Occipital lobe (tissue), 2 donors: ENCODE results near the gene MED12L. TPM values are rescaled to one million over a fixed set of nuclear protein-coding genes. Genes with fewer than 3 reads are reported as not detected.

ENCODE experiments used
- DNase-seq: peaks from one replicate; lab custom pipeline; 2025; lab: John Stamatoyannopoulos, UW
- total RNA-seq: library from RNA; depleted of rRNA; stranded (reverse); fragments of >200 nt; gene quantifications from one replicate; pipeline ENCODE4 v1.2.3, GENCODE V29; 2014

MED12L gene
- total RNA-seq, 1 donor from 2014 or later, result 6.1 TPM

DNA sequence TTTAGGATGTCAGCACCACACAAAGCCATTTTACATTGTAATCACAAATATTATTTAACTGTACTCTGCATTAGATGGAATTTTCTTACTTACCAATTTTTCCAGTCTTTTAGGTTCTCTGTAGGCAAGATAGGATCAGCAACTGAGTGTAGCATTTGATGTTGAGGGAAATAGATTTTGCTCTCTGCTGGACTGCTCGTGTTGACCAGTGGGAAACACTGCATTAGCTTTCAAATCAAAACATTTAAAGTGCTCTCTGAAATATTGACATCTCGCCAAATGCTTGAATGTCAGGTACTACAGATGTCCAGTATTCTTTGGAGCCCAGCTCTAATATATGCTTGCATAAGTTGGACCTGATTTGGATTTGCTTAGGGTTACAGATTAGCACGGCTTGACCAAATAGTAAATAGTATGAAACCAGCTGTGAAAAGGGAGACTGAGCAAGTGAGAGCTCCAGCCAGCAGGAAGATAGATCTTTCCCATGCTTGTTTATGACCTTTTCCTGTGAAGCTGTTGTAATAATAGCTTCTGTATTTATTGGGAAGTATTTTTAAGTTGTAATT lies 163.4 kb downstream of the MED12L start:
- DNase-seq, result no peak

DNA sequence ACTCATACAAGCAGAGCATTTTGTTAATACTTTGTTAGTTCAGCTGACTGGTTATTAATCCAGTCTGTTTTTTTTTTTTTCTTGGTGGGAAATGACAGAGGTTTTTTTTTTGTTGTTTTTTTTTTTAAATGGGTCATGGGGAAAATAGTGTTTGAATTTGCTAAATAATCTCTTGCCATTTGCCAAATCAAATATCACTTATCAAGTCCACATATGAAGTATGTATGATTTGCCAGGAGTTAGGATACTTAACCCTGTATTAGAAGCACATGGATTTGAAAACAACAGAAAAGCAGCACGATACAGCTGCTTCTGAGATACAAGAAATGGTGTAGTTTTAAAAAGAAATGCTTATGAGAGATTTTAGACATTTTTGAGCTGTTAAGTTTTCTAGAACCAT lies 171.3 kb downstream of the MED12L start:
- DNase-seq, result no peak

GRCh38 chr3:151259664-151260063 lies 174.2 kb downstream of the MED12L start:
- DNase-seq, result no peak

DNA sequence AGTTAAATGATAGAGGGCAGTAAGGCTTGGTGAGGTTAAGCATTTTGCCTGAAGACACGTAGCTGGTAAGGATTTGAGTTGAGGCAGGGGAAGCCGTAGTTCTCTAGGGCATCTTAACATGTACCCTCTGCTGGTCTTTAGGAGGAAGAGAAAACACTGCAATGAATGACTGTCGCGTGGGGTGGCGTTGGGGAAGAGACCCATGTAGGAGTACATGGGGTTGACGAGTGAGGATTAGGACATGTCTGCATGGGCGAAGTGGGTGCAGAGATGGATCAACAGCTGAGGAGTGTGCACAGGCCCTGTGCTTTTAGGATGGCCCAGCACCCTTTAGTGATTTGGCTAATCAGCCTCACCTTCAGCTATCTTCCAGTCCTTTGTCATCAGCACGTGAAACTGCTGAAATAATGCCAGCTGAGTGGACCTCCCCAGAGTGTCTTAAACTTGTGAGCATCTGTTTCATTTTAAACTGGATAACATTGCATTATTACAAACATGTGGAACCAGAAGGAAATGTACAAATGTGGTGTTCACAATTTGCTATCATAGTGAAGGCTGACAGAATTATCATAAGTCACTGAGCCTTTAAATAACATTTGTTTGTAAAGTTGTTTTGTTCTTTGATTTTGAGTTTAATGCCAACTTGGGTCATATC lies 177.5 kb downstream of the MED12L start:
- no peak for DNase-seq

- DNase-seq, result no peak
Measured at GRCh38 chr3:151264605-151265004, 179.1 kb downstream of the MED12L start.

DNA sequence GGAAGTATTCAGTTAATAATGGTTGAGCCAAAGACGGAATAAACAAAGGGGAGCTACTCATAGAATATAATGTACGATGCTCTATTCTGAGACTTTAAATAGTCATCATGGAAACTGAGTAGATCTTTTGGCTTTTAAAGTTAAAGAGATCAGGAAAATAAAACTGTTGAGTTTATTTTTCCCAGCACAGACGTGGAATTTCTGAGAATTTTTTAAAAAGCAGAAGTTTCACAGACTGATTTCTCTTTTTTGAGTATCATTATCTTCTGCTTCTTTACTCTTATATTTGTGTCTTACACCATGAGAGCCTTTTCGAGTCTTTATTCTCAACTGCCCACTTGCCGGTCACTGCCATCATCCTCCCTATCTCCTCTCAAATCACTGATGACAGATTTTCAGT lies 179.7 kb downstream of the MED12L start:
- no peak for DNase-seq

DNA sequence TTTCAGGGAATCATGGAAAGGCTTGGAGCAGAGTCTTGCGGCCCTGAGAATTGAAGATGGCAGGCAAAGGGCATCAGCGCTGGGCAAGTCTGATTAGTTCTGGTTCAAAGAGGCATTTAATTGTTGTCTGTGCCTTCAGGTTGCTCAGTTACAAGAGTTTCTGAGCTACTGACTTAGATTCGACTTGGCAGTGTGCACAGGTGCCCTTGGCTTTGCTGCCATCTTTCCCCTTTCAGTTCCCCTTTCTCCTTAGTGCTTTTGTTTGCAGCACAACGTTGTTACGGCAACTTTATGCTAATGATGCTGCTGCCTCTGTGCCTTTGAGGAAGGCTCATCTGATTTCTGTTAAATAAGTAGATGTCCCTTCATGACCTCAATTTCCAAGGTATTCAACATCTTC lies 180.4 kb downstream of the MED12L start:
- DNase-seq, result no peak

DNA sequence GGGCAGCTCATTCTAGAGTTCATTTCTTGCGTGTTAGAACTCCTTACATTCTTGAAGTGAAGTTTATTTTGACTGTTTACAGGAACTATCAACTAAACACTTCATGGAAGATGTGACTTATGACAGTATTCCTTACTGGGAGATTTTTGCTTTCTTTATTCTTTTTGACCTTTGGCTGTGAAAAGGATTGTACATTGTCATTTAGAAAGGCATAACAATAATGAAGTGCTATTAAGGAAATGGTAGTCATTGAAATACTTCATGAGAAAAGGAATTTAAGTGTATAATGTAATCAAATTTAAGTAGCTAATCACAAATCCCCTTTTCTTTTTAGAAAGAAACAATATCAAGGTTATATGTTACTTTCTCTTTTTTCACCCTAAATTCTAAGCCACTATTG lies 181.6 kb downstream of the MED12L start:
- DNase-seq, result no peak

- DNase-seq, result no peak
Measured at GRCh38 chr3:151268267-151269235, 183.1 kb downstream of the MED12L start.

DNA sequence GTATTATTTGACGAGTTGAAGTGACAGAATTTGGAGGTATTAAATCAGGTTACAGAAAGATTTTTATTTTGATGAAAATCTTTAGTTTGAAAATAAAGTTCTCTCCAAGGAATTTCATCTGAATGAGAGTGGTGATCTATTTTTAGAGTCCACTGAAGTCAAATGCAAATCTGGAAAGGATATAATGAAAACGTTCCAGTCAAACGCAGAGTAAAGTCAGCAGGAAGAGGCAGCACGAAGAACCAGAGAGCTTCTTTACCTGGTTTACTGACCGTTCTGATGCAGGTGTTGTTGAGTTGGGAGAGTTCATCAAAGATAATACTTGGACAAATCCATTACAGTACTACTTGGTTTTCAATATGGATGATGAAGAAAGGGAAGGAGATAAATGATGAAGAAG lies 184.2 kb downstream of the MED12L start:
- no peak for DNase-seq

GRCh38 chr3:151275091-151275490 lies 189.6 kb downstream of the MED12L start:
- DNase-seq, result no peak

DNA sequence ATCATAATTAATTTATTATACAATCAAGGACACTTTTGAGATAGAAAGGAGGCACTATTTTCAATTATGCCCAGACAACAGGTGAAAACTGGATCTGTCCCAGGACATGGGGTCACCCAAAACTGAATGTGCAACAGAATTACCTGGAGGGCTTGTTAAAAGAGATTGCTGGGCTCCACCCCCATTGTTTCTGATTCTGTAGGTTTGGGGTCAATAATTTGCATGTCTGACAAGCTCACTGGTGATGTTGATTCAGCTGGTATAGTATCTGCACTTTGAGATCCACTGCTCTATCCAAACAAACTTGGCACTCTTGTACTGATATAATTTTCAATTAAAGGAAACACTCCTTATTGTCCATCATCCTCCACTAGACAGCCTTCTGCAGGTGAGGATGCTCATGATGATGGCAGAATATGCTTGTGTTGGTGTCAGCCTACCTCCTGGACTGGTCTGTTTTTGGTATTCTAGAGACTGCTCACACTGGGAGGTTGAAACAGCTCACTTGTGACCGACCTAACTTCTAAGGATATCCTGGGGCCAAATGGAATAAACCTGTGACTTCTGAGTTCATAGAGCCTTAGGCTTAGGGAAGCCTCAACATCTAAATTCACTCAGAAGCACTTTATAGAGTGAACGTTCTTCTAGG lies 190.7 kb downstream of the MED12L start:
- DNase-seq, result no peak

- DNase-seq, result no peak
Measured at GRCh38 chr3:151276687-151277042, 191.2 kb downstream of the MED12L start.

DNA sequence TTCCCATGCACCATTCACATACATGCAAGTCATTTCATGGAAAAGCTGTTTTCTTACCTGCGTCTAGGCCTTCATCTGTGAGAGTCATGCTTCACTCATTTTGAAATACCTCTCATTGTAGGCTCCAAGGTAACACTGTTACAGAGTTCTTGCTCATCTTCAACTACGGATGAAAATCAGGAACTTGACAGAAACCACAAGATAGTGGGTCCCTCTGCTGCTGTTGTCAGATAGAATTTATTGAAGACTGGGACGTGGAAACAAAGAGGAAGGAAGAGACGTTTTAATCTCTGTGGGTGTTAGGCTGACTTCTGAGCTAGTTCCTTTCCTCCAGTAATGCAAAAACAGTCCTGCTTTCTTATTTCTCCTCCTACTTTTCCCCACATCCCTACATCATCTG lies 192.8 kb downstream of the MED12L start, which contains the start of gene P2RY14:
Gene P2RY14 (minus strand): TSS at position 313 of the 400 bp plus-strand sequence. CDS start 64,226 bp downstream, outside the sequence.
- no peak for DNase-seq

DNA sequence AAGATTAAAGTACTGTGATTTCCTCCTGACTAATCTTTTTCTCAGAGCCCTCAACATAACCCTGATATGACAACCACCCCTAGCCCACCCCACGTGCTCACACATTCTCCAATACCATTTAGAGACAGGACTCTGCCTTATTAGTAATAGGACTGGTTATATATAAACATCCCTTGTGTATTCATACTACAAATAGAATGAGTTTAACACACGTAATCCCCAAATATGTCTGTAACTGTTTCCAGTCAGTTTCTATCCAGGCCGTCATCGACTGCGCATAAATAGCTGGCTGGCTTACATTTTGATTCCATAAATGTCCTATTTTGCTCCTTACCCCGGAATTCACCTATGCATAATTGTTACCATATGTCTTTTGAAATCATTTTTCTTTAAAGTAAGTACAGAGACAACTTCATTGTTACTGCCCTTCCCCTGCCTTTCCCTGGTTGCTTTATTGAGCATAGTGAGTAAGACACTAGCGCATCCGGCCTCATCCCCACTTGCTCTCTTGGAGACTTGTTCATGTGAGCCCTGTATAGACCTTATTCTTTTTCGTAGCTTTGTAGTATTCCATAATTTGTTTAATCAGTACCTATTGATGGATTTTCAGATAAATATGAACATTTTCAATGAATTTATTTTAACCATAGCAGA lies 196.3 kb downstream of the MED12L start:
- DNase-seq, result no peak

DNA sequence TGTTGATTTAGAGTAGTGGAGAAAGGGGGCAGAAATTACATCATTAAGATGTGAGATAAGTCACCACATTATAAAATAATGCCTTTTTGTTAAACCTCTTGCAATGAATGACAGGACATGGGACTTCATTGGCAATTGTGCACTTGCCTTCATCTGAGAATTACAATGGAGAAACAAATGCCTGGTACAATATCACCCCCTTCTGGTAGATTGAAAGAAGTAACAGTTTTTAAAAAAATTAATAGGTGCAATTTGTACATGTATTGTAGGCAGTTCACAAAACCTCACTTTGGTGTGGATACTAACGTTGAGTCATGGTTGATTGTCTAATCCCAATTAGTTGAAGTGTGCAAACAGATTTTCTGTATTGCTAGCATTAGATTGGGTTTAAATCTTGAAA lies 197.5 kb downstream of the MED12L start:
- DNase-seq, result no peak

- DNase-seq, result no peak
Measured at GRCh38 chr3:151283387-151283786, 197.9 kb downstream of the MED12L start.

GRCh38 chr3:151283907-151284461 lies 198.5 kb downstream of the MED12L start:
- no peak for DNase-seq

DNA sequence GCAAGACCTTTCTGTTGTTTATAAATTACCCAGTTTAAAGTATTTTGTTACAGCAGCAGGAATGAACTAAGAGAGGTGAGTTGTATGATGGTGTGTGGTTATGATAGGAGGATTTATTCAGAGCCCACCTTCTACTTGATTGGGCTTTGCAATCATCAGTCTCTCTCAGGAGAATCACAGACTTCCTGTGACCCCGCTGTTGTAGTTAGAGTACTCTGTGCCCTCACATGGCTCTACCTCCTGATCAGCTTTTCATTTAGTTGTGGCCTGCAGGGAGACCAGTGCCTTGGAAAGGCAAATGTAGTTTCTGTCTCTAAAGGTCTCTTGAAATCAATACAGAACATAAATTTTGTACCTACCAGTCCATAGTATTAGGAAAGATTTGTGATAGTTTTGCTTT lies 200.5 kb downstream of the MED12L start:
- DNase-seq, result no peak

DNA sequence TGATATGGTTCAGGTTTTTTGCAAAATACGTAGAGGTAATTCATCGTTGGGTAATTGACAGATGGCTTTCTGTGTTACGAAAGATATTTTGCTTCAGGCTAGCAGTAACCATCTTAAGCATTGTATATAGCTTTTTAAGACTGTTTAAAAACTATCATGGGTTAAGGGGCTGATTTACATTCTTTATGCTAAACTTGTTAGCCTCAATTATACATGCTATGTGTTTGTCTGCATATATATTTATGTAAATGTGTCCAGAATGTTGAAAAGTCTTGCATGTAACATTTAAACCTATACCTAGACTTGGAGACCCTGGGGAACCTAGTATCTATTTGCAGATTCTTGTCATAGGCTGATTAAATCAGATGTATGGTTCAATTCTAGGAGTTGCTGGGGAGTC lies 204.0 kb downstream of the MED12L start:
- DNase-seq, result no peak

GRCh38 chr3:151290673-151291072 lies 205.2 kb downstream of the MED12L start:
- no peak for DNase-seq
